HG02981 (cell line): ENCODE data around the gene NUB1.
"Not testable (repeated sequence)": the region's sequence is repeated elsewhere in the genome, so short reads cannot be mapped to it uniquely, and the experiment has no call there.

Experiments
- ATAC-seq: cut with Tn5 transposase; IDR thresholded peaks from one replicate; pipeline ENCODE4 v1.9.1; 2021; ENCODE audit warnings: mild to moderate bottlenecking, moderate library complexity; ENCODE audit not compliant: unreplicated experiment

The NUB1 gene

GRCh38 chr7:151341357-151342101 is at the start of gene NUB1:
Gene NUB1 (plus strand): TSS chr7:151341812. CDS start chr7:151345350, 3,538 bp downstream.
- ATAC-seq = peak; percentile 43

GRCh38 chr7:151292850-151293249 is 48.8 kb upstream of the NUB1 start:
- ATAC-seq = no peak

GRCh38 chr7:151296202-151296992 is 45.2 kb upstream of the NUB1 start:
- ATAC-seq = no peak

GRCh38 chr7:151298765-151299164 is 42.8 kb upstream of the NUB1 start:
- no peak for ATAC-seq

- no peak for ATAC-seq
These were observed 42.1 kb upstream of the NUB1 start for GRCh38 chr7:151299530-151299929.

- no peak for ATAC-seq
These were observed 41.5 kb upstream of the NUB1 start for GRCh38 chr7:151299940-151300645.

- no peak for ATAC-seq
These were observed 39.8 kb upstream of the NUB1 start for GRCh38 chr7:151301471-151302462.

- ATAC-seq = not testable (repeated sequence)
These were observed 37.4 kb upstream of the NUB1 start for GRCh38 chr7:151304251-151304650.

GRCh38 chr7:151304856-151305255 is 36.8 kb upstream of the NUB1 start:
- no peak for ATAC-seq

GRCh38 chr7:151306374-151306773 is 35.2 kb upstream of the NUB1 start:
- no peak for ATAC-seq

GRCh38 chr7:151306860-151307259 is 34.8 kb upstream of the NUB1 start:
- no peak for ATAC-seq

GRCh38 chr7:151307536-151307935 is 34.1 kb upstream of the NUB1 start:
- ATAC-seq = no peak

- no peak for ATAC-seq
These were observed 33.4 kb upstream of the NUB1 start for GRCh38 chr7:151308256-151308655.

GRCh38 chr7:151308791-151309190 is 32.8 kb upstream of the NUB1 start:
- ATAC-seq = no peak

GRCh38 chr7:151309311-151309710 is 32.3 kb upstream of the NUB1 start:
- no peak for ATAC-seq

- no peak for ATAC-seq
These were observed 31.0 kb upstream of the NUB1 start for GRCh38 chr7:151310578-151310977.

- no peak for ATAC-seq
These were observed 30.2 kb upstream of the NUB1 start for GRCh38 chr7:151311294-151311864.

- ATAC-seq = no peak
These were observed 29.3 kb upstream of the NUB1 start for GRCh38 chr7:151312356-151312755.

GRCh38 chr7:151312831-151313809 is 28.5 kb upstream of the NUB1 start:
- no peak for ATAC-seq
